Inflammatory macrophage treated with lipopolysaccharide for 1 hour (primary cell): Measurements from ENCODE around the gene MPC1.

ENCODE experiments used
- DNase-seq, 2 donors: peaks; one replicate each; pipeline ENCODE4 v3.0.0-alpha.2; 2020 to 2022

The MPC1 gene

DNA sequence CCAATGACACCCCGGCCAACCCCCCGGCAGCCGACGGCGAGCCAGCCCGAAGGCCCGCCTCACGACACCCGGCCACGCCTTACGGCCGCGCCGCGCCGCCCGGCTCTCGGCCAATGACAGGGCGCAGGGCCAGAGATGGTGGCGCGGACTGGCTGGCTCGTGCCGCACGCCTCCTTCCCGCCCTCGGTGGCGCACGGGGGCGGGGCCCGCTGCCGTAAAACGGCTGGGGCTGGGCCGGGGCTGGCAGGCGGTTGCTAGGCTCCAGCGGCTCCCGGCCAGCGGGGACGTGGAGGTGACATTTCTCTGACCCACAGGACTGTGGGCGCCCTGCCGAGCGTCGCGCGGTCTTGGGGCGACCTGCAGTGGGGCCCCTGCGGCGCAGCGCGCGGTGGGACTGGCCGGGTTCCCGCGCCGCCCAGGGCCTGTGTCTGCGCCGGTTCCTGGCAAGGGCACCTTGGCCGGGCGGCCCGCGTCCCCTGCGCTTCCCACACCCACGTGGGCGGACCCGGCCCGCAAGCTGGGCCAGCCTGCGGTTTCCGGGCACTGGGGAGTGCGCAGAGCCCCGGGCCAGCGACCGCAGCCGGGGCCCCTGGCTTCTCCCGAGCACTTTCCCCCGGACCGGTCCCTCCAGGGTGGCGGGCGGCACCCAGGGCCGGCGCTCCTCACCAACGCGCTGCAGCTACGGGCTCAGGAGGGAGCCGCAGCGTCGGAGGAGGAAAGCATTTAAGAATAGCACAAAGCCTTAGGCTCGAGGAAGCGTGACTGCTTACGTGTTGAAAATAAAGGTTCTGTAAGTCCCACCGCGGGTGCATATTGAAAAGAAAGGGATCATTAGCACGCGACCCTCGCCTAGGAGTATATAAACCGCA is at the start of gene MPC1:
MPC1 (minus strand) TSS at position 8 of the 869 bp plus-strand sequence. CDS start 64 bp downstream, outside the sequence.
- DNase-seq, result peak; percentile 96 to 97

DNA sequence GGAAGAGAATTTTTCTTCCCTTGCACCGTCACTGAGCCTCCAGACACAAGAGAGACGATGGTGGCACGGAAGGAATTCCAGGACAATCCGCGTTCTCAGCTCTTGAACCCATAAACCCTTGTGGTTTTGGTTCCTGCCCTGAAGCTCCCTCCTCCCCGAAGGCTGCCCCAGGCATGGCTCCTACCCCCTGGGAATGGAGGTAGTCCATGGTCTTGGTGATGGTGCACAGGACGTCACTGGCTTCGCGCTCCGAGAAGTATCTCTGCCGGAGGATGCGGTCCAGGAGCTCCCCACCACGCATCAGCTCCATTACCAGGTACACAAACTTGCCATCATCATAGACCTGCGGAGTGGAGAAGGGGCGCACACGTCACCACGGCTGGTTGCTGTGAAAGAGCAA is 47.5 kb upstream of the MPC1 start:
- no peak for DNase-seq

DNA sequence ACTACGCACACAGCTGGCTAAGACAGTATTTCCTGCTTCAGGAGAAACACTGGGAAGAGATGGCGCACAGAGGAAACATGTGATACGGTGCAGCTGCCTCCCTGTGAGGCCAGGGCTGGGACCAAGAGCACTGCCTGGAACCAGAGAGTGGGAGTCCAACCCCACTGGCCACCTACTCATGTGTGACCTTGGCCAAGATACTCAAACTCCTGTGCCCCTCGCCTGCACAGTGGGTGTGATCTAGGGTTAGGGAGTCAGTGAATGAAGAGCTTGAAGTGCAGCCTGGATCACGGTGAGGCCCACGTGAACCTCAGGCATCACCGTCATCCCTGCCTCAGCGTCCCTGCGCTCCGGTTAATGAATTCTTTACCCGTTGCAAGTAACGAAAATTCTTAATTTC is 41.7 kb upstream of the MPC1 start:
- DNase-seq, result no peak

DNA sequence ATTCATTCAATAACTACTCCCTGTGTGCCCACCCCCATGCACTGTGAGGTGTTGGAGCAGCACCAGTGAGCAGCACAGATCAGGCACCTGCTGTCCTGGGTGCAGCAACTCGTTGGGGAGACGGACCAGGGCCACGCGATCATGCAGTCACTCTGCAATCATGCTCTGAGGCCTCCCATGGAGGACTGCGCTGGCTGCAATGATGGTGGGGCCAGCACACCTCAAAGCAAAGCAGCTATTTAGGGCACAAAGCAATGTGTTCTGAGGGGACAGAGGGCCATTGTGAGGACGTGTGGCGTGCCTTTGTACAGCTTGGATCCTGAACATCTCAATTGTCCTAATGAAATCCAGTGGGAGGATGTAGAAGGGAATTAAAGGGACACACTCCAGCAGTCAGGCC is 41.0 kb upstream of the MPC1 start:
- DNase-seq, result no peak

DNA sequence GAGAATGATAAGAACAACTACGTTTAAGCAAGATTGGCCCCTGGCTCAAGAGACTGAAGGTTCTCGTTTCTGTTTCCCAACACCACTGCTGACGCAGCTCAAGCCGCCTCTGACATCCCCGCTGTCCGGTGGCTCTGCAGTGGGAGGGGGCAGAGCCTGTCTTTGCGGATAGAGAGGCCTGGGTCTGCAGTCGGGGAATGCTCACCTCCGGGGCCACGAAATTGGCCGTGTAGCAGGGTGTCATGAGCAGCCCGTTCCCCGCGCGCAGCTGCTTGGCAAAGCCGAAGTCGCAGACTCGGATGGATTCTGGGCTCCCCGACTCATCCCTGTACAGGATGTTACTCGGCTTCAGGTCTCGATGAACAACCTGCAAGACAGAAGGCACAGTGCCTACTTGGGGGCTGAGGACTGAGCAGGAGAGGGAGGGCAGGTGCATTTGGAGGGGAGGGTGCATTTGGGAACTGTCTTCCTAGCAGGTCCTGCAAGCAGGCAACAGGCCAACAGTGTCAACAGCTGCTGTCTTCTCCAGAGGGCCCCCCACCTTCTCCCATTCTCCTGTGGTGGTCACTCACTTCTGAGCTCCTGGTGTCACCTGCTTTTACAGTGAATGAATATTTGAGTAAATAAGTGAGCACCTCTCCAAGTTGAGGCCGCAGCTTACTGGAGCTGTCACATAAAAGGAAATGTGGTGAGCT is 40.5 kb upstream of the MPC1 start:
- no peak for DNase-seq

DNA sequence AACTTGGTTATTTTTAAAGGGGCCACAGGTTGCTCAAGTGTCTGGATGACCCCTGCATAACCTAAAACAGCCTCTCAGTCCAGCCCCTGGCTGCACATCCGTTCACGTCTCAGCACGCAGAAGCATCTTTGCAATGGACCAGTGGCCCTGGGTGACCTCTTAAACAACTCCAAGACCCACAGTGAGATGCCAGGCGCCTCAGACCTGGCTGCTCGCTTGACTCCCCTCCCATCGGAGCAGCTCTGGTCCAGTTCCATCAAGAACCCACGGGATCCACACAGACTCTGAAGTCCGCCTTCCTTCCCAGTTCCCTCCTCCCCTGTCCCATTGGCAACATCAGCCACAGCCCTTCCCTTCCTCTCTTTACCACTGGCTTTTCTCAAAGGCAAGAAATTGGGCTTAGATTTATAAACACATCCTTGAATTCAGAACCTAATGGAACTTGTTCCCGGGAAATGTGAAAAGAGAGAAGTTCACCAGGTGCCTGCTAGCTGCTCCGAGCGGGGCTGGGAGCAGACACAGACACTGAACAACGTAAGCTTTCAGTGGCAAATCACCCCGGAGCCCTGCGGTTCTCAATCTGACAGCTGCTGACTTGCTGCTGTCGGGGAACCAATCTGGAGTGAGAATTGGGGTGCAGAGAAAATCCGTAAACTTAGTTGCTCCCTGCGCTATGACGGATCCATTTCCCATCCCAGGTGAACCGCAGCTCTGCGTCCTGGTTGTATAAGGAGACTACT is 39.6 kb upstream of the MPC1 start:
- DNase-seq, result no peak

DNA sequence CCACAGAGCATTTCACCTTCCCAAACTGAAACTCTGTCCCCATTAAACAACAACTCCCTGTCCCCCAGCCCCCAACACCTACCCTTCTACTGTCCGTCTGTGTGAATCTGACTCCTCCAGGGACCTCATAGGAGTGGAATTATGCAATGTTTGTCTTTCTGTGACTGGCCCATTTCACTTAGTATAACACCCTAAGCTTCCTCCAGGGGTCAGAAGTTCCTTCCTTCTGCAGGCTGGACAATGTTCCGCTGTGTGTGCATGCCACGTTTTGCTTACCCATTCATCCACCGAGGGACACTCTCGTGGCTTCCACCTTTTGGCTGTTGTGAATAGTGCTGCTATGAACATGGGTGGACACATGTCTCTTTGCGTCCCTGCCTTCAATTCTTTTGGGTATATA is 37.6 kb upstream of the MPC1 start:
- DNase-seq, result peak; percentile 12 to 34

DNA sequence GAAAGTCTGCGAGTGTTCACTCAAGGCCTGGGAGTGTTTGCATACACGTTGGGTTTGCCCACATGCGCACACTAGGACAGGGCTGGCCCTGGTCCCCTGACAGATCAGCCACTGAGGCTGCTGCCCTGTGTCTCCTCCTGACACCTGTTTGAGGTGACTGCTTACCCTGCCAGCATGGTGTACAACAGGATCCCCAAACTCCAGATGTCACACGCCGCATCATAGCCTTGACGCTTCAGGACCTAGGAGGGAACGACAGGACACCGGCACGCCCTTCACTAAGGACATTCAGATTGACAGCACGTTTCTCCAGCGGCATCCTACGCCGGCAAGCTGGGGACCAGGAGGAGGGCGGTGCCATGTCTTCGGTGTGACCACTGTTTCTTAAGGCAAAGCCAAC is 37.0 kb upstream of the MPC1 start:
- DNase-seq, result no peak

DNA sequence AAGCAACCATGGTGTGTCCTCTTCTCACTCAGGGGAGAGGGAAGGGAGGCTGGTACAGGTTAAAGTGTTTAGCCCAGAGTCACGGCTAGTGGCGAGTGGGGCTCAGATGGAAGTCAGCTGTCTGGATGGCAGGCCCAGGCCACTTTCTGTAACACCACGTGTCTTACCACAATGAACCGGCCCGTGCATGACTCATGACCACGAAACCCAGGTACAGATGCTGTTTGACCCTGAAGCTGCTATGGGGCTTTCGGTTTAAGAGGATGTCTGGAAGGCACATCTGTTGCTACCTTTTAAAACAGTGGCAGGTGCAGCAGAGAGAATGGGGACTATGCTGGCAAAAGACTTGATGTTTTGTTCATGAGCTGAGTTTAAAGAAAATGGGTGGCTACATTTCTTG is 36.5 kb upstream of the MPC1 start:
- no peak for DNase-seq

DNA sequence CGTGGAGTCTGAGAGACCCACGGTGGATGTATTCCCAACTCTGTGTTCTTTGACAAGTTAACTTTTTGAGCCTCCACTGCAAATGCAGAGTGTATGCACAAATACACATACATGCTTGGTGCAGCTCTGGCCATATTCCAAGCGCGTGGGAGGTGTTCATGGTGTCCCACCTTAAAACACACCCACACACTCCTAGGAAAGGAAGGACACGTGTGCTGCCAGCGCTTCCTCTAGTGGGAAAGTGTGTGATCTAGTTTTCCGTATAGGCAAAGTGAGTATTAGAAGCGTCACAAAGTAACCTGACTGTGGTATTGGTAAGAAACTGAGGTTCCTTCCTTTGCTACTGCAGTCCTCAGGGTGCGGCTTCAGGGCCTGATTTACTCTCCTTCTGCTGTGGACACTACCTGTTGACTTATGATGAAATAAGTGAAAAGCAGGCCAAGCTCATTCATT is 36.0 kb upstream of the MPC1 start:
- DNase-seq, result no peak

DNA sequence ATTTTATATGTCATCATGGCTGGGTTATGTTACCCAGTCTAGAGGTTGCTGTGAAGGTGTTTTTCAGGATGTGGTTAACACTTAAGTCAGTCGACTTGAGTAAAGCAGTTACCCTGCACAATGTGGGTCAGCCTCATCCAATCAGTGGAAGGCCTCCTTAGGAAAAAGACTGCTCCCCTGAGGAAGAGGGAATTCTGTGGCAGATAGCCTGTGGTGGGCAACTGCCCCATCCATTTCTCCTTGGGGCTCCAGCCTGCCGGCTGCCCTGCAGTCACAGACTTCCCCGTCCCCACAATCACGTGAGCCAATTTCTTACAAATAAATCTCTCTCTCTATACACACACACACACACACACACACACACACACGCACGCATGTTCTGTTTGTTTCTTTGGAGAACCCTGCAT is 34.5 kb upstream of the MPC1 start:
- DNase-seq, result no peak

DNA sequence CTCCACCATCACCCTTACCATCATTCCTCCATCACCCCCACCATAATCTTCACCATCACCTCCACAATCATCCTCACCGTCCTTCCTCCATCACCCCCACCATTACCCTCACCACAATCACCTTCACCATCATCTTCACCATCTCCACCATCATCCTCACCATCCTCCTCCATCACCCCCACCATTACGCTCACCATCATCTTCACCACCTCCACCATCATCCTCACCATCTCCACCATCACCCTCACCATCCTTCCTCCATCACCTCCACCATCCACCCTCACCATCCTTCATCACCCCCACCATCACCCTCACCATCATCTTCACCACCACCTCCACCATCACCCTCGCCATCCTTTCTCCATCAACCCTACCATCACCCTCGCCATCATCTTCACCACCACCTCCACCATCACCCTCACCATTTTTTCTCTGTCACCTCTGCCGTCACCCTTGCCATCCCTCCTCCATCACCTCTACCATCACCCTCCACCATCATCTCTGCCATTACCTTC is 33.1 kb upstream of the MPC1 start:
- DNase-seq, result no peak

DNA sequence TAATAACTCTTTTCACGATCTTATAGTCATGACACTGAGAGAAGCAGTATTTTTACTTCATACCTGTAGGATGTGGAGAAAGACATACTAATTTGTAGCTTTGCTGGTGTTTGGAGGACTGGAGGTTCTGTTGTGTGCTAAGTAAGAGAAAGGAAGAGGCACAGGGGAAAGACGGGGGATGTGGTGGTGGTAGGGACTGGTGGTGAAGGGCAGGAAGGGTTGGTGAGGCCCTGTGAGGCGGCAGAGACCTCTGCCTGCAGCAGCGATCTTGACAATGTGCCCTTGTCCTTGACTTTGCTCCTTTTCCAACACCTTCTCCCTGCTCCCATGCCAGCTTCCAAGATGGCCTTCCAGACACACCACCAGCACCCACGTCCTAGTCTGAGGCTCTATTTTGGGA is 32.6 kb upstream of the MPC1 start:
- DNase-seq, result no peak

DNA sequence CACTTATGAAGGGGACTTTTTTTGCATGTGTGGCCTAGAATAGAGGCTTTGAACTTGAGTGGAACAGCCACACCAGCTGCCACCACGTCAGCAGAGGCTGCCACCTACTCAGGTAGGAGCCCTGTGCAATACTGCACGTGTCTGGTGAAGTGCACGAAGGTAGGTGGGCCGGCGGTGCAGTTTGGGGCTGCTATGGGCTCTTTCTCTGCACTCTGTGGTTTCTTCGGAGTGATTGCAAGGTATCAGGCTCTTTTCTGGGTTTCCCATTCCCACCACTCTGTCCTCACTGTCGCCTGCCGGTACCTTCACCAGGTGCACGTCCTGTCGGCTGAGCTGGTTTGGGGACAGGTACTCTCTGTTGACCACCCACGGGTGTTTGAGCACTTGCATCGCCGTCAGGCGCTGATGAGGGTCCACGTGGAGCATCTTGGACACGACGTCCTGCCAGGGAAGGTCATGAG is 30.8 kb upstream of the MPC1 start:
- DNase-seq, result no peak

DNA sequence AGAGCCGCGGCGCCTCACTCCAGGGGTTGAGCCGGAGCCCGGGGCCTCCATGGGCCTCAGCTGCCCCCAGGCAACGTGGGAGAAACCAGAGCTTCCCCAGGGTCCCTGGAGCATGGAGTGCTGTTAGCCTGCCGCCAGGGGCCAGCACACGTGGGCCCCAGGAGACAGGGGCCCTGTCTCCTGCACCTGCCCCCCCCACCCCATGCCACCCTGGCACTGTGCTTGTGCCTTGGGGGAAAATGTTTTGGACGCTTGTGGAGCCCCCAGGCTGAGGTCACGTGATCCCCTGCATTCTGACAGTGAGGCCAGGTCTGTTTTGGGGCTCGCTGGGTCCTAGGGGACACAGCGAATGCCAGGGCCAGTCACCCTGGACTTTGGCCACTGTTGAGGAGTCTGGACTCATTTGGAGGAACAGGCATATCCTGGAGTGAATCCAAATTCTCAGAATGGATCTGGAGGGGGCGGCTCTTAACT is 30.2 kb upstream of the MPC1 start:
- no peak for DNase-seq

DNA sequence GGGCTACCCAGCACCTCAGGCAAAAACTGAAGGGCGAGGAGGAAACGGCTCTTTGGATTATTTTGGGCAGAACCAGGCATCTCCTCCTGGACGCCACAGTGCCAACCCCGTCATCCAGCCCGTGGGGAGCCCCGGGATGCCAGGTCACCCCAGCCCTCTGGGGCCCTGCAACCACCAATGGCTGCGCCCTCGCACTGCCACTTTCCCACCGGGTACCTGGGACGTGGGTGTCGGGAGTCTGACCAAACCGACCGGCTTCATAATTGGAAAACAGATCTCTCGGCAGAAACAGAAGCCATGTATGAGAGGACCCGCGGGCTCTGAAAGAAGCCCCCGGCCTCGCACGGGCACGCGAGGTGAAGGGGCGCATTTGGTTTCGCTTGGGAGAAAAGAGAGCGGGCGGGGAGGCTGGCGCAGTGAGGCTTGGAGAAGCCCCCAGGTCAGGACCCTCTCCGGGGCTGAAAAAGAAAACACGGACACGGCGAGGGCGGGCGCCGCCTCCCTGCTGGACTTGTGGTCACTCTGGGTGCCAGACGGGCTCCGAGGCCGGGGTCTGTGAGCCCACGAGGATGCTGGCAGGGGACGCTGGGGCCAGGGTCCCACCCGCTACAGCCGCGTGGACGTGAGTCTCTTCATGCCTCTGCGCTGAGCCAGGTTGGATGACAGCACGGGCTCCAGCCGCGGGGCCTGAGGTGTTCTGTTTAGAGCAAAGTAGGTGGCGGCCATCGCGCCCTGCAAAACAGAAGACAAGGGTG is 29.6 kb upstream of the MPC1 start:
- DNase-seq, result no peak

DNA sequence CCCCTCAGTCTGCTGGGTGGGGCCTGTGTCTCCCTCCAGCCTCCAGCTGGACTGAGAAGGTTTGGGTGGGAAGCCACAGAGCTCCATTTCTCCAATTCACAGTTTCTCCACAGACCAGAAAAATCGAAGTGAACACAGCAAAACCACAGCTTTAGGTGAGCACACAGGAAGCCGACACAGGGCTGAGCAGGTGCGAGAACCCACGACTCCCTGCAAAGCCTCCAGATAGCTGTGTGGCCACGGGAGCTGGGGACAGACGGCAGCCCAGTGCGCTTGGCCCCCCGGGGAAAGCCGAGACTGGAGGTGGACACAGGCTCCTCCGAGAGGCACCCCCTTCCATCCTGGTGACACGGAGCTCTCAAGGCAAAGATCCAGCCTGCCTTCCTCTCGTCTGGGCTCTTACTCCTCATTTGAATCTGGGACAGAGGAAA is 29.0 kb upstream of the MPC1 start:
- no peak for DNase-seq

DNA sequence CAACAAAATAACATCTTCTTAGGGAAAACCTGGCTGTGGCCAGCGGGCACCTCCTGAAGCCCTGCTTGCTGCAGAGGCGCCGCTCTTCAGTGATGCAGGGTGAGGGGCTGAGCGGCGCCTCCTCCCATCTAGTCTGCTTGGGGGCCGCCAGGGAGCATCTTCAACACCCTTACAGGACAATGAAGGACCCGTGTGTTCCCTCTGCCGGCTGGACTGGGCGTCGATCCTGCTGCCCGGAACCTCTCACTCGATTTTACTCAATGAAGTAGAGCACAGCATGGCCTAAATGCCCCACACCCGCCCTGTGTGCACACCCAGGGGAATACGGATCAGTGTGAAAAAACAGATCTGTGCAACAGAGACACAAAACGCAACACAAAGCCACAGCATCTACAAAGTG is 28.5 kb upstream of the MPC1 start:
- no peak for DNase-seq

DNA sequence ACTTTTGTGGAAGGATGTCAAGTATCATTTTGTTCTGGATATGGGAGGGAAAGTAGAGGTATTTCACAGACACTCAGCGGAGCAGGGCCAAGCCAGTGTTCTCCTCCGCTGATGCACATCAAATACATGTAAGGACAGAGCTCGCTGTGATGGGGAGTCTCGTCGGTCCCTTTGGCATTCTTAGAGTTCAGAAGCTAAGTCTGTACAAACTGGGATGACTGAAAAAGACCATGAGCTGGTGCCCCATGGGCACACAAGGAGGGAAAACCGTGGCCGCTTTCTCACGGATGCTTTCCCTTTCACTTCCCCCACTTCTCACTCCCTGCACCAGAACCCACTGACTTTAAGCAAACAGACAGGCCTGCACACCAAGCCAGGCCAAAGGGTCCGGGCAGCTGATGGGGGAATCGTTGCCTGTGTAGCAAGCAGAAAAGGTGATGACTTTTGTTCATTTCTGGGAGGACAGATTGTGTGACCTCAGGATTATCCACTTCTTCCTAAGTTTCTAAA is 27.7 kb upstream of the MPC1 start:
- DNase-seq, result no peak

DNA sequence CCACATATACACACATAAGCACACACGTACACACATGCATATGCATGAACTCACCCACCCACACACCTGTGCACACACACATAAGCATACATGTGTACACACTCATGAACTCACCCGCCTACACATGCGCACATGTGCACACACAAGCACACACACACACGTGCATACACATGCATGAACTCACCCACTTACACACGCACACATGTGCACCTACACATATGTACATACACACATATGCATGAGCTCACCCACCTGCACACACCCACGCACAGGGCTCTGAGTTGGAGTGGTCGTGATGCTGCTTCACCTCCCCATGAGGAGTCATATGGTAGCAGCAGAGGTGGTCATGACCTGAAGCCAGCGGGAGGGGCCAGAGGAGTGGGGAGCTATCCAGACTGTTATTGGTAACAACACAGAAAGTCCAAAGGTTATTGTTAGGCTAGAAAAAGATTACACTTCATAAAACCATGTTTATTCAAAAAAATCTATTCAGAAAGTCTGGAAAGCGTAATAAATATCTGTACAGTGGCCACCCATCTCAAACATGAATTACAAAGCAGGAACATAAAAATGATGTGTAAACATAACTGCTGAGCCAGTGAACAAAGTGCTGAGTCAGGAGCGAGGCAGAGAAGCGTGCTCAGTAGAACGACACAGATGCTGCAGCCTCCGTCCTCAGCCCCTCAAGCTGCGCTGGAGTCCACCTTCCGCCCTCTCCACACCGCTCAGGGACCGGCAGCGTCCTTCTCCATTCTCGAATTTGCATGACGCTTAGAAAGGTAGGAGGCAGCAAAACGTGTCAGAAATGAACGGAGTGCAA is 26.4 kb upstream of the MPC1 start:
- no peak for DNase-seq

DNA sequence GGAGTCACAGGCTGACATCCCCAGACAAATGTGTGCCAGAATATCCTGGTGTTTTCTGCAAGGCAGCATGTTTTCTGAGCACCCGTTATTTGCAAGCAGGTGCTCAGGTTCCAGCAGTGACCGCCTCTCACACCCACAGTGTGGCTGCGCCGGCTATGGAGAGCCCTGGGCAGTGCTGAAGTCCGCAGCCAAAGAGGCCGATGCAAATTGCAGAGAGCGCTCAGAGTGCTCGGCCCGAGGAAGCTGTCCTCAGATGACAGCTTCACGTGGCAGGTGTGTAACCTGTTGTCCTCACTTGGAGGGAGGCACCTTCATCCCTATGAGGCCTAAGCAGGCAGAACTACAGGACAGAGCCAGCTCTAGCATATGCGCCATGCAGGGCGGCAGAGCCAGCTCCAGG is 23.5 kb upstream of the MPC1 start:
- no peak for DNase-seq
